NCI-H748 (cell line): ENCODE data around the gene WDR33.
A peak's percentile ranks its signal among the peaks of the same experiment; 100 is the strongest.

ENCODE experiments used
- DNase-seq: peaks from one replicate; lab custom pipeline; 2025; ENCODE audit not compliant: unreplicated experiment; lab: John Stamatoyannopoulos, UW

The WDR33 gene

DNA sequence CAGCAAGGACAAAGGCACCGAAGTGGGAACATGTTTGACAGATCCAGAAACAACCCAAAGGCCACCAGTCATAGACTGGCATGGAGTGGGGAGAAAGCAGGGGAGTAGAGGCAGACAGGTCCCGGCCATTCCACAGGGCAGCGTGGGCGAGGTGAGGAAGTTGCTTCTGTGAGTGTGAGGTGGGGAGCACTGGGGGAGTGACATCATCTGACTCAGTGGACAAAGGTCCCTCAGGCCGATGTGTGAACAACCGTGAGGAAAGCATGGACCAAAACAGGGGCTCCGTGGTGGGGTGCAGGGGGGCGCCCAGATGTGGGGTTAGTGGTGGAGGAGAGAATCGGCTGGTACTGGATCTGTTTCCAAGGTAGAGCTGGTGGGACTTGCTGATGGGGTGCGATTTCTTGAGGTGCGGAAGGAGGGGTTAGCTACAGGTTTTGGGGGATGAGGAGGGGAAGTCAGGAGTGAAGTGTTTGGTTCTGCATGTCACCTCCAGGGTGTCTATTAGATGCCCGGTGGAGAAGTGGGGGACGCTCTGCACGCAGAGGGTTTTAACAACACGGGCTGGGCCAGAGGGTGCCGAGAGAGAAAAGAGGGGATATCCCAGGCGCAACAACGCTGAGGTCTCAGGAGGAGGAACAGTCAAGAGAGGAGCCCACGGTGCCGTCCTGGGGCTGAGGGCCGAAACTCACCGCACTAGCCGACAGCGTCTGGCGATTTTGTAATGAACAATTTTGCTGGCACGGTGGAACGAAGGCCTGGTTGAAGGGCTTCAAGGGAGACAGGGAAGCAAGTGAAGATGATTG, 112.2 kb downstream of the WDR33 start:
- no peak for DNase-seq

DNA sequence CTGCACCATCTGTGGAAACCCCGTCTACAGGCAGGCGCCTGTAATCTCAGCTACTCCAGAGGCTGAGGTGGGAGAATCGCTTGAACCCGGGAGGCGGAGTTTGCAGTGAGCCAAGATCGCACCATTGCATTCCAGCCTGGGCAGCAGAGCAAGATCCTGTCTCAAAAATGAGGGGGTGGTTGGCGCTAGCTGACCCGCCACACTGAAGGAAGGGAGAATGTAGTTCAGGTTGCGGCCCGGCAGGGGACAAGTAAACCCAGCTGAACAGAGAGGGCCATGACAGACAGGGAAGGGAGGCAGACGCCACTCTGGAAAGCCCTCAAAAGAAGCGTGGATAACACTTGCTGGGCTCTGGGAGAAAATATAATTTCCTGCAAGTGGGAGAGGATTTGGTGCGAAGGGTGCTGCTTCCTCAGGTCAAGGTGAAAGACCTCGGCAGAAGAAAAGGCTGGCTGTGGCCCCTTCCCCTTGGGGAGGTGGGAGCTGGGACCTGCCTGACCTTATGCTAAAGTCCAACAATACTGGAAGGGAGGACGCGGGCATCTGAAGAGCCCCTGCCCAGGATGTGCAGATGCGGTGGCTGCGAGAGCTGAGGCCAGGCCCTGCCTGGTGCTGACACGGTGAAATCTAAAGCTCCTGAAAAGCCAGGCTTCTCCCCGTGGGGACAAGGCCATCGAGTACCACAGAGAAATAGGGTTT, 113.3 kb downstream of the WDR33 start:
- no peak for DNase-seq

DNA sequence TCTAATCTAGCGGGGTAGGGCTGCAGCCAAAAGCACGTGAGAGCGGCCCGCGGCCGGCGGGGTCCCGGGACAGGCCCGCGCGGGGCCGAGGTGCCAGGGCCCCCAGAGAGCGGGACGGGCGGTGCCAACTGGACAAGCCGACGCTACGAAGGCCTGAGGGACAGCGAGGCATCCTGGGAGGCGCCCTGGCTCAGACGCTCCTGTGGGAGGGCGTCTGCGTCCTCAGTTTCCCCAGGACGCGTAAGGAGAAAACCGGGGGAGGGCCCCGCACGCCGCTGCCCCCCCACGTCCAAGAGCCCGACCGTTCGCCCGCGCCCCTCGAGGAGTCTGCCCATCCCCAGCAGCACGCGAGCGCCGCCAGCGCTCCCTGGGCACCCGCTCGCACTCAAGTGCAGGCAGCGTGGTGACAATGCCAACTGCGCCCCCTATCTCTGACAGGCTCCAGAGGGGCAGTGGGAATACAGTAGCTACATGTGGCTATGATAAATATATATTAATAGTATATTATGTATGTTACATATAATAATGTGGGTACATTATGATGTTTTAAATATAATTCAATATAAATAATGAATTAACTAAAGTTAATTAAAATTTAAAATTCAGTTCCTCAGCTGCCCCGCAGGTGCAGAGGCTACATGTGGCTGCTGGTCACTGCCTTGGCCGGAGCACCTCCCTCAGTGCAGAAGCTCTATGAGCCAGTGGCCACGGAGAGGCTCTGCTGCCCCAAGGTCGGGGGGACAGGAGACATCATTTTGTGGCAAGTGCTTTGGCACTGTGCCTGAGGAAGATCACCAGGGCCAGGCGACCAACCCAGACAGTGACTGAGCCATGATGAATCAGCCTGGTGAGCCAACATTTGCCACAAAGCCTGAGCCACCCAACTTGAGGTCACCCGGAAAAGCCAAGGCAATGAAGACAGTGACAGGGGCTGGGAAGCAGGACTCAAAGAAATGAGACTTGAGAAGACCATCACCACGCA, 115.2 kb downstream of the WDR33 start:
- DNase-seq = no peak

DNA sequence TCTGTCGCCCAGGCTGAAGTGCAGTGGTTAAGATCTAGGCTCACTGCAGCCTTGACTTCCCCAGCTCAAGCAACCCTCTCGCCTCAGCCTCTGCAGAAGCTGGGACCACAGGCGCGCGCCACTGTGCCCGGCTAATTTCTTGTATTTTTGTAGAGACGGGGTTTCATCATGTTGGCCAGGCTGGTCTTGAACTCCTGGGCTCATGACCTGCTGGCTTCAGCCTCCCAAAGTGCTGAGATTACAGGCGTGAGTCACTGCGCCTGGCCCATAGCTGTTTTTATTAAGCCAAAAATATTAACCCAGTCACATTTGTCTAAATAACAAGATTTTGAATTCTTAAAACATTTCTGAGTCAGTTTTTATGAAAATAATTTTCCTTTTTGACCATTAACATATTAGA, 116.0 kb downstream of the WDR33 start:
- no peak for DNase-seq

DNA sequence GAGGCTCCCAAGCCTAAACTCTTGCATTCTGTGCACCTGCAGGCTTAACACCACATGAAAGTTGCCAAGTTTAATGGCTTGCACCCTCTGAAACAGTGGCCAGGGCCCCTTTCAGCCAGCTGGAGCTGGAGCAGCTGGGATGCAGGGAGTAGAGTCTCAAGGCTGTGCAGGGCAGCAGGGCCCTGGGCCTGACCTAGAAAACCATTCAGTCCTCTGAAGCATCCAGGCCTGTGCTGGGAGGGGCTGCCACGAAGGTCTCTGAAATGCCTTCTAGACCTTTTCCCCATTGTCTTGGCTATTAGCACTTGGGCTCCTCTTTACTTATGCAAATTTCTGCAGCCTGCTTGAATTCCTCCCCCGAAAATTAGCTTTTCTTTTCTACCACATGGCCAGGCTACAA, 120.3 kb downstream of the WDR33 start:
- DNase-seq = no peak

DNA sequence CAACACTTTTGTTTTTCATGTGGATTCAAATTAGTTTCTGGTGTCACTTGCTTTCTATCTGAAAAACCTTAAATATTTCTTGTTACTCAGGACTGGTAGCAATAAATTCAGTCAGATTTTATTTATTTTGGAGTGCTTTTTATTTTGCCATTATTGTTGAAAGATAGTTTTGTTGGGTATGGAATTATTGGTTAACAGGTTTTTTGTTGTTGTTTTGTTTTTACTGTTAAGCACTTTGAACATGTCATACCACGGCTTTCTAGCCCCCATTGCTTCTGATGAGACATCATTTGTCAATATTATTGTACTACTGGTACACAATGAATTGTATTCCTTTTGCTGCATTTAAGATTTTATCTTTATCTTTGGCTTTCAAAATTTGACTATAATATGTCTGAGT, 122.6 kb downstream of the WDR33 start:
- DNase-seq = no peak

DNA sequence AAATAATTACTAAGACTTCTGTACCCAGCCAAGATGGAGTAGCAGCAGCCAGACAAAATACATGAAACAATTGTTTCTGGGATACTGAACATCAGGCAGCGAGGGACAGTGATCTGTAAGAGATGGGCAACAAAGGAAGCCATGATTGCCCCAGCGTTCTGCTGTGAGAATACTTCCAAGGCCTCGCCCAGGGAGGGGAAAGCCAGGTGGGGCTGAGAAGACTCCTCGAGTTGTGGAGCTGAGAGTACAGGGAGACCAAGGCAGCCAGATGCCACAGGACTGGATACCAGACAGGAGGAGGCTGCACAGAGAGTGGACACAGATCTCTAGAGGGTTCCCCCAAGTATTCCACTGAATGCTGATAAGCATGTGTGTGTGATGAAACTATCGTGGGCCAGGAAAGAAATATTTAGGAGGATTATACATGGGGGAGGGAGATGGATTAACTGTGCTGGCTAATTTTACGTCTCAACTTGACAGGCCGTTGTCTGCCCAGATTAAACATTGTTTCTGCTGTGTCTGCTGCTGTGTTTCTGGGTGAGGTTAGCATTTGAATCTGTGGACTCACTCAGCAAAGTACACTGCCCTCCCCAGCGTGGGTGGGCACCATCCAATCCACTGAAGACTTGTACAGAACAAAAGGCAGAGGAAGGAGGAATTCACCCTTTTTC, 125.4 kb downstream of the WDR33 start:
- DNase-seq = no peak

DNA sequence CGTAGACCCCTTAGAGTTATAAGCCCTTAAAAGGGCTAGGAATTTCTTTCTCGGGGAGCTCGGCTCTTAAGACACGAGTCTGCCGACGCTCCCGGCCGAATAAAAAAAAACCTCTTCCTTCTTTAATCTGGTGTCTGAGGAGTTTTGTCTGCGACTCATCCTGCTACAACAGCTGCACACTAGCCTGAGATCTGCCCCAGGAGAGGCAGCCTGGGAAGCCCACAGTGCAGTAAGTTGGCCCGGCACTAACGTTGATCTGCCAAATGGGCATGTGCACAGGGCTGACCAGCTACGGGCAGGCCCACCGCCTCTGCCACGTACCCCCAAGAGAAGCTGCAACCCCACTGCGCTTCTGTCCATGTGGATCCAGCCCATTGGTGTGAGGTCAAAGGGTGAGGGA, 127.2 kb downstream of the WDR33 start:
- no peak for DNase-seq

DNA sequence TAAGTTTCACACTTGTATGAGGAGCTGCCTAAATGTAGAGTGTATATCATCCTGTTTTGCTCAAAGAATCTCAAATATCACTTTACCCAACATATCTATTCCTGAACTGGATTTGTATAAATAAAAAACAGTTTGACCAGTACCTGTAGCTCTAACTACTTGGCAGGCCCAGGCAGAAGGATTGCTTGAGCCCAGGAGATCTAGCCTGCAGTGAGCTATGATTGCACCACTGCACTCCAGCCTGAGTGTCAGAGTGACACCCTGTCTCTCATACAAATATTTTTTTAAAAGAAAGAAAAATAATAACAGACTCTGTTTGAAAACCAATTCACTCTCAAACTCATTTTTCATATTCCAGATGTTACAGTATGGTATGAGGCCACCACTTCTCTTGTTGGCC, 127.9 kb downstream of the WDR33 start:
- no peak for DNase-seq

DNA sequence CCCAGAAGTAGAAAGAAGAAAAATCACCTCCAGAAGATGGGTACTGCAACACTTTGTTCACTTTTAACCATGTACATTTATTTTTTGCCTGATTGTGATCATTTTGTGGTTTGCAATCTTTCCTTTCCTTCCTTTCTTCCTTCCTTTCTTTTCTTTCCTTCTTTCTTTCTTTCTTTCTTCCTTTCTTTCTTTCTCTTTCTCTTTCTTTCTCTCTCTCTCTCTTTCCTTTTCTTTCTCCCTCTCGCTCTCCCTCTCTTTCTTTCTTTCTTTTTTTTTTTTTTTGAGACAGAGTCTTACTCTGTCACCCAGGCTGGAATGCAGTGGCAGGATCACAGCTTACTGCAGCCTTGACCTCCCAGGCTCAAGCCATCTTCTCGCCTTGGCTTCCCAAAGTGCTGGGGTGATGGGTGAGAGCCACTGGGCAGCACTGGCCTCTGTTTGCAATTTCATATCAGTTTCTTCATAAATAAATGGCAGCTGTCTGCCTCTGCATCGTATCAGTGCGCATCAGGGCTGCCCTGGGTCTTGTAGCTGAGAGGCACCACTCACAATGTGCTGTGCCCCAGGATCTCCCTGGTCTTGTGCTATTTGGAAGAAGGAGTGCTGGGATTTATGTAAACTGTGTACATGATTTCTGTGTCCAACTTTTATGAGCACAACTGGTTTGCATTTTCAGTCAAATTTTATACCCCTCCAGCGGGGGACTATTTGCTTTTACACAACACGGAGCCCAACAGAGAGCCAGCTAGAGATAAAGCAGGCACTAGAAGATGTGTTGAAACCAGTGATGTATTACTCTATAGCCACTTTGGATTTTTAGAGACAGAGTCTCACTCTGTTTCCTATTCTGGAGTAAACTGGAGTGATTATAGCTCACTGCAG, 128.8 kb downstream of the WDR33 start:
- DNase-seq = no peak

DNA sequence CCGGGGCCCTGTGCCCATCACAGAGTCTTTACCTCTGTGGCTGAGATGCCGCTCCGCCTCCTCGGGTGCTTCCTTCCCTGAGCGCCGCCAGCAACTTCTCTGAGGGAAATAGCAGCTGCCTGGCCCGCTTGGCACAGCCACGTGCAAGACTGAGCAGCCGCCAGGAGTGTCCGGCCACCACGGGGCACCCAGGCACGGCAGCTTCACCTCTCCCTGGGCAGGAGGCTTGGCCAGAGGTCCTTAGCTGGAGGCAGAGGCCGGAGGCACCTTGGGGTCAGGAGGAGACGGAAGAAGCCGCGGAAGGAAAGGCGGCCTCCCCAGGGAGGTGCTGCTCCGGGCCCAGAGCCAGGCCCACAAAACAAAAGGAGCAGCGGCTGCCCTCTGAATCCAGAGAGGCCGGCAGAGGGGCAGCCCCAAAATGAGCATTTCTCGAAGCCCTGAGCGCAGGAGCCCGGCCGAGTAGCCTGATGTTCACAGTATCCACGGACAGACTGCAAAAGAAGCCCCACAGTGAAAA, 129.6 kb downstream of the WDR33 start:
- no peak for DNase-seq

DNA sequence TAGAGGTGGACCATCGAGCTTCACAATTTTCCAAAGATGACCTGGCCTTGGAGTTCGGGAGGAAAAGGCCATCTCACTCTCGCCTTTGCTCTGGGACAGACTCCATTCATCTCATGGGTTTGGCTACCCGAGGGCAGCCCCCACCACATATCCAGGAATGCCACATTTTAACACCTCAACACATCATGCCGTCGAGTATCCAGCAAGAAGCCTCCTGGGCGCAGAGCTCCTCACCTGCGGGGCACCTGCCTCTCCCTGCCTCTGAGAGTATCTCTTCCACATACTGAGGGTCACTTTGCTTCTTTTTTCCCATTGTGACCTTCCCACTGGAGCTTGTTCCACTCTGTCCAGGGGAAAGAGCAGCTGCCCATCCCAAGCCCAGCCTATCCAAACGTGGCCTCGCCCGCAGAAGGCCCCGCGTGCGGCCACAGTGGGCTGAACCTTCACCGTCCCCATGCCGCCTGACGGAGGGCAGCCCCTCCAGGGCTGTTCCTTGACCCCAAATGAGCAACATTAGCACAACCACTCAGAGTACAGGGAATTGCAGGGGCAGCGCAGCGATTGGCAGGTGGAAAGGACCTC, 130.2 kb downstream of the WDR33 start:
- DNase-seq = no peak

DNA sequence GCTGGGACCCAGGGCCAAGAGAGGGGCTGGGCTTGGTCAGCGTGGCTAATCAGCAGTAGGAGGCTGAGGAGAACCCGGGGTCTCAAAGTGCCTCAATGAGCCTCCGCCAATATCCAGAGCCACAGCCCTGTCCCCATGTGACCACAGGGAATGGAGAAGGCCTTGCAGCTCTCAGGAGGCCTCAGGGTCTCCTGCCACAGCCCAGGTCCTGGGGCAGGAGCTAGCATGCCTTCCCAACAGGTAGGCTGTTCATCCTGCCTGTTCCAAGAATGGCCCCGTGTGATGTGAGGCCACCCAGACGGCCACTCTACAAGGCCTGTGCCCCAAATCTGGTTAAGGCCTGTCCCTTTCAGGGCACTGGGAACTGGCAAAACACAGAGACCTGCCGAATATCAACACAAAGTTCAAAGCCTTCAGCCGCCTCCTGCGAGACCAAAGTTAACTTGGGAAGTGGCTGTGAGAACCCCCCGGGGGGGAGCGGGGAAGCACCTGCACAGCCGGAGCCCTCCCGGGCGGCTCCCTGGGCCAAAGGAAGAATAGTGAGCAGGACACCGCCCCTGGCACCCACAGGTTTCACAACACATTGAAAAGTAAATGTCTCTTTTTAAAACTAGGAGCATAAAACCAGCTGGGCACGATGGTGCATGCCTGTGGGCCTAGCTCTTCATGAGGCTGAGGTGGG, 131.2 kb downstream of the WDR33 start:
- DNase-seq = no peak

DNA sequence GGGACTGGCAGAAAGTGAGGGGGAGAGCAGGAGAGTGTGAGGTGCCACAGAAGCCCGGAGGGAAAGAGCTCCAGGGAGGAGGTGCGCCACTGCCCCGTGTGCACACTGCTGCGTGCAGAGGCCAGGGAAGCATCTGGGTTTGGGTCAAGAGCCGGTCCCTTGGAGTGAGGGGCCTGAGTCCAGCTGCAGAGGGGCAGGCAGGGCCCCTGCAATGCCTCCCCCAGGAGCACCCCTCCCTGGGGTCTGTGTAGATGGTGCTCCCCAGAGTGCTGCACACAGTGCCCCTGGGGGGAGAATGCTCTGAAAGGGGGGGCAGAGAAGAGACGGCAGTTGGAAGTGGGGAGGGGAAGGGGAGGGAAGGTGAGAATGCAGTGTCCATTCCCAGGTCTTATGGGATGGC, 132.0 kb downstream of the WDR33 start:
- DNase-seq = no peak

DNA sequence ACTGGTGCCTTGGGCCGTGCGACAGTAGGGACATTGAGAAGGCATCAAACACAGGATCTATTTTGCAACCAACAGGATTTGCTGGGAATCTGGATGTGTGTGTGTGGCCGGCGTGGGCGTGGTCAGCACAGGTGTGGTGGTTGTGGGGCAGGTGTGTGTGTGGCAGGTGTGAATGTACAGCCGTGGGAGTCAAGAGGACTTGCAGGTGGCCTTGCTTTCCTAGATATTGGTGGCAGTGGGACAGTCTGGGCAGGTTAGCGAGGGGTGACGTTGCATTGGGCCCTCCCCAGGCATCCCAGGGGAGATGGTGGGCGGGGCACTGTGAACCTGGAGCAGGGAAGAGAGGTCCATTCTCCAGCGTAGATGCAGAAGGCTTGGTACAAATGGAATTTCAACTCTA, 132.4 kb downstream of the WDR33 start:
- DNase-seq = peak; percentile 42

DNA sequence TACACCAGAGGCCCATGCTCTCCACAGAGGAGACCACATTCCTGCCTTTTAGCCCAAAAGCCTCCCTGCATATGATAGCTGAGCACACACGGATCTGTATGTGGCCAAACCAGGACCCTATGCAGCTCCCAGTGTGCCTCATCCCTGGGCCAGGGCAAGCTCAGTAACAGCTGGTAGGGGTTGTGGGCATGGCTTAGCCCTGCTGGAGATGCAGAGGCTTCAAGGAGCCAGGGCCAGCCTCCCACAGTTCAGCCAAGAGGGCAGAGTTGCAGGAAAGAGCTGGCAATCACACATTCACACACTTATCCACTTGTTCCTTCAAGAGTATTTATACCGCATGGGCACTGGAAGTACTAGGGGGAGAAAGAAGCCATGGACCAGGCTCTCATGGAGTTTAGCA, 134.1 kb downstream of the WDR33 start:
- DNase-seq = no peak

DNA sequence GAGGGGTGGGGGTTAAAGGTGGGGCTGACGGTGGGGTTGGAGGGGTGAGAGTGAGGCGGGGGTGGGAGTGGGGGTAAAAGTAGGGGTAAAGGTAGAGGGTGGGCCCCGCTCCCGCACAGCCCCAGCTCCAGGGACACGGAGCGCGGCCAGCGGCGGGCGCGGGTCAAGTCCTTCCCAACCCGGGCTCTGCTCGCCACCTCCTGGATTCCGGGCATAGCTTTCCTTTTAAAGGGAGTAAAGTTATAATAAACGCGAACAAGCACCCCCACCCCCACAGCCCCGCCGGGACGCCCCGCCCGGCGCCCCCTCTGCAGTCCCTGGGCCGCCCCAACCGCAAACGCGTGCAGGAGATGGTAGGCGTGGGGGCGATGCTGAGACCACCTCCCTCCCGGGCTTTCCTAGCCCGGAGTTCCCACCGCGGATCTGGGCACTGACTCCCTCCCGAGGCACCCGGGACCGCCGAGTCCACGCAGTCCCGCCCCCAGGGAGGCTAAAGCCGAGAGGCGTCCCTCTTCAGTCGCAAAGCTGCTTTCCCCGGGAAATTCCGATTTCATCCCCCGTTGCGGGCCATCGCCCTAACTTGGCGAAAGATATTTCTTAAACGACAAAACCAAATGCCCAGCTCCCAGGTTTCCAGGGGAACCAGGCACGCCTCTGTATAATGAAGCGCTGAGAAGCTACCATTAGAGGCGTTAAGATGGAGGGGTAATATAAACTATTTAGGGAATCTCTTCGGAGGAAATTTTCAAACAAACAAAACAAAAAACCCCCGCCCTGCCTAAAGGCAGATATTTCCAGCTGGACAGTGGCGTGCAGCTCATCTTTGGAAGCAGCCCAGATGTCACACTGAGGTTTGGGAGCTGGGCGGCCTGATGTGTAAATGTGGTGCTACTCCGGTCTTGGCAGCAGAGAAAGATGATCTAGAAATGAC, 135.4 kb downstream of the WDR33 start, which contains the start of gene LIMS2:
Gene LIMS2 (minus strand): TSS at position 200 of the 931 bp plus-strand sequence. CDS start 506 bp downstream, outside the sequence.
- peak; percentile 36 for DNase-seq
